SK-N-SH (cell line): Measurements from ENCODE around the gene IQCE. TPM values are rescaled to one million over a fixed set of nuclear protein-coding genes. Genes with fewer than 3 reads are reported as not detected.

Source experiments
- CTCF ChIA-PET: fragments of 300-600, 350-600 bp; formaldehyde crosslinking; extraction: SDS; loops from one replicate; lab custom pipeline; 2021; lab: Yijun Ruan, JAX
- POLR2A ChIA-PET: fragments of 350-600 bp; sonication (Branson Sonifier 250); formaldehyde crosslinking; extraction: SDS; loops from one replicate; lab custom pipeline; 2020; ENCODE audit warnings: antibody characterized with exemption, inconsistent platforms; lab: Yijun Ruan, JAX
- DNase-seq: peaks from one replicate; pipeline ENCODE4 v3.0.0; 2012
- H2AFZ ChIP-seq: fragments of 200-600 bp; sonication (generic); 2 replicates; pipeline ENCODE4 v1.8.1; 2016; ENCODE audit warnings: antibody characterized with exemption, mild to moderate bottlenecking, low read depth
- H3F3A ChIP-seq: fragments of 200-600 bp; sonication (generic); replicated peaks from 2 replicates; pipeline ENCODE3; 2016; ENCODE audit warnings: antibody characterized with exemption, mild to moderate bottlenecking; ENCODE audit not compliant: insufficient read depth
- H3K27ac ChIP-seq, 2 experiments: fragments of 200-500 bp in 1 of 2; fragments of 200-600 bp in 1 of 2; sonication (Bioruptor generic) in 1 of 2; sonication (generic), shearing (Covaris generic) in 1 of 2; 2 replicates each; pipeline versions ENCODE4 v1.5.1 to v1.6.1; 2014 to 2016; ENCODE audit warnings: low read depth in 2 of 2, inconsistent platforms in 1 of 2, low read length in 1 of 2, mild to moderate bottlenecking in 1 of 2, mixed read lengths in 1 of 2
- H3K27me3 ChIP-seq: fragments of 200-600 bp; sonication (generic), shearing (Covaris generic); 2 replicates; pipeline ENCODE4 v1.6.1; 2016; ENCODE audit warnings: mixed run types; ENCODE audit not compliant: insufficient read depth
- H3K36me3 ChIP-seq, 2 experiments: fragments of 200-500 bp in 1 of 2; fragments of 200-600 bp in 1 of 2; sonication (Bioruptor generic) in 1 of 2; sonication (generic) in 1 of 2; replicated peaks in 1 of 2; 2 replicates each; pipeline versions ENCODE3 to v1.5.1; 2014 to 2016; ENCODE audit warnings: low read length in 1 of 2, mild to moderate bottlenecking in 1 of 2; ENCODE audit not compliant: insufficient read depth in 2 of 2, control insufficient read depth in 1 of 2
- H3K4me1 ChIP-seq, 2 experiments: fragments of 200-500 bp in 1 of 2; fragments of 200-600 bp in 1 of 2; sonication (Bioruptor generic) in 1 of 2; sonication (generic), shearing (Covaris generic) in 1 of 2; 2 replicates each; pipeline versions ENCODE4 v1.5.1 to v1.6.1; 2014 to 2016; ENCODE audit warnings: low read depth in 1 of 2, low read length in 1 of 2, mixed run types in 1 of 2; ENCODE audit not compliant: insufficient read depth in 2 of 2, control insufficient read depth in 1 of 2
- H3K4me2 ChIP-seq: fragments of 200-600 bp; sonication (generic), shearing (Covaris generic); 2 replicates; pipeline ENCODE4 v1.6.1; 2017; ENCODE audit warnings: mixed run types
- H3K4me3 ChIP-seq, 2 experiments: fragments of 200-500 bp in 1 of 2; fragments of 200-600 bp in 1 of 2; sonication (Bioruptor generic) in 1 of 2; sonication (generic), shearing (Covaris generic) in 1 of 2; 2 replicates each; pipeline versions ENCODE4 v1.5.1 to v1.8.1; 2014 to 2016; ENCODE audit warnings: low read depth in 2 of 2, inconsistent platforms in 1 of 2, low read length in 1 of 2, mild to moderate bottlenecking in 1 of 2, mixed read lengths in 1 of 2, moderate library complexity in 1 of 2
- H3K79me2 ChIP-seq: fragments of 200-600 bp; sonication (generic); 2 replicates; pipeline ENCODE4 v1.8.1; 2017; ENCODE audit warnings: mild to moderate bottlenecking; ENCODE audit not compliant: insufficient read depth
- H3K9ac ChIP-seq: fragments of 200-600 bp; sonication (generic); 2 replicates; pipeline ENCODE4 v1.6.1; 2017; ENCODE audit warnings: mixed run types
- H3K9me2 ChIP-seq: fragments of 200-600 bp; sonication (generic); 2 replicates; pipeline ENCODE4 v1.6.1; 2017; ENCODE audit warnings: mixed run types
- H3K9me3 ChIP-seq: fragments of 200-600 bp; sonication (generic); 2 replicates; pipeline ENCODE4 v1.6.1; 2017; ENCODE audit warnings: mixed run types, mild to moderate bottlenecking, moderate library complexity
- H4K20me1 ChIP-seq: fragments of 200-600 bp; sonication (generic); 2 replicates; pipeline ENCODE4 v1.6.1; 2017; ENCODE audit warnings: mild to moderate bottlenecking, mixed run types; ENCODE audit not compliant: insufficient read depth
- CHD2 ChIP-seq: fragments of 150-350 bp; IDR thresholded peaks from 2 replicates; pipeline ENCODE4 v1.6.1; 2018; ENCODE audit warnings: low read length; ENCODE audit not compliant: partially characterized antibody
- EP300 ChIP-seq, 2 experiments: IDR thresholded peaks; 2 replicates each; pipeline versions ENCODE4 v1.4.0 to v1.6.1; 2012; ENCODE audit warnings: borderline replicate concordance in 1 of 2, low read depth in 1 of 2, low read length in 1 of 2
- EZH2phosphoT487 ChIP-seq: fragments of 200-600 bp; sonication (generic); IDR thresholded peaks from 2 replicates; pipeline ENCODE4 v1.6.1; 2017; ENCODE audit warnings: low read depth, mixed run types, mild to moderate bottlenecking, antibody characterized with exemption, moderate library complexity, borderline replicate concordance
- FOSL2 ChIP-seq: IDR thresholded peaks from 2 replicates; pipeline ENCODE4 v1.4.0; 2012; ENCODE audit warnings: low read depth, mild to moderate bottlenecking, moderate library complexity, borderline replicate concordance
- FOXJ3 ChIP-seq: sonication (generic); formaldehyde crosslinking; IDR thresholded peaks from 2 replicates; pipeline ENCODE4 v1.5.1; 2020; ENCODE audit warnings: mild to moderate bottlenecking, missing genetic modification reagents
- FOXM1 ChIP-seq: IDR thresholded peaks from 2 replicates; pipeline ENCODE4 v1.4.0; 2012; ENCODE audit warnings: low read depth, mild to moderate bottlenecking
- JUND ChIP-seq: IDR thresholded peaks from 2 replicates; pipeline ENCODE4 v1.4.0; 2012
- MEF2A ChIP-seq: IDR thresholded peaks from 2 replicates; pipeline ENCODE4 v1.4.0; 2012; ENCODE audit warnings: low read depth, borderline replicate concordance
- MXI1 ChIP-seq: IDR thresholded peaks from 2 replicates; pipeline ENCODE4 v1.6.1; 2012; ENCODE audit warnings: mild to moderate bottlenecking, low read depth, low read length, improper control_type of control experiment
- NRF1 ChIP-seq: IDR thresholded peaks from 2 replicates; pipeline ENCODE4 v1.6.1; 2012; ENCODE audit warnings: low read depth, mild to moderate bottlenecking, low read length
- POLR2AphosphoS5 ChIP-seq: IDR thresholded peaks from 2 replicates; pipeline ENCODE4 v1.6.1; 2012; ENCODE audit warnings: low read depth, low read length
- RCOR1 ChIP-seq: fragments of 150-350 bp; IDR thresholded peaks from 2 replicates; pipeline ENCODE4 v1.6.1; 2017; ENCODE audit warnings: antibody characterized with exemption, low read length
- RFX5 ChIP-seq: IDR thresholded peaks from 2 replicates; pipeline ENCODE4 v1.6.1; 2012; ENCODE audit warnings: mild to moderate bottlenecking, improper control_type of control experiment, low read length
- SIN3A ChIP-seq: IDR thresholded peaks from 2 replicates; pipeline ENCODE4 v1.6.1; 2012; ENCODE audit warnings: low read depth, mild to moderate bottlenecking, low read length, moderate library complexity, borderline replicate concordance
- TCF12 ChIP-seq: IDR thresholded peaks from 2 replicates; pipeline ENCODE4 v1.4.0; 2012
- TEAD4 ChIP-seq: IDR thresholded peaks from 2 replicates; pipeline ENCODE4 v1.4.0; 2012; ENCODE audit warnings: mild to moderate bottlenecking, borderline replicate concordance; ENCODE audit not compliant: insufficient read depth
- YY1 ChIP-seq: IDR thresholded peaks from 2 replicates; pipeline ENCODE4 v1.4.0; 2012; ENCODE audit warnings: low read depth, mild to moderate bottlenecking
- WGBS: methylation state at CpG from one replicate; pipeline ENCODE4 v1.1.6; 2017; ENCODE audit warnings: low lambda C conversion rate; 5-methylcytosine and 5-hydroxymethylcytosine counted together
- polyA plus RNA-seq, 3 experiments: library from polyadenylated mRNA; depleted of rRNA; stranded (reverse); fragments of >200 nt; gene quantifications; 2 replicates each; pipeline ENCODE4 v1.2.3, GENCODE V29; 2012
- TF ChIP-seq, protein P1 (sequence below): IDR thresholded peaks from 2 replicates; pipeline ENCODE4 v1.6.1; 2012; ENCODE audit warnings: mild to moderate bottlenecking, low read depth, low read length, moderate library complexity
- TF ChIP-seq, protein P2 (sequence below): IDR thresholded peaks from 2 replicates; pipeline ENCODE4 v1.4.0; 2012; ENCODE audit warnings: low read depth, borderline replicate concordance
- TF ChIP-seq, protein P3 (sequence below): fragments of 150-350 bp; IDR thresholded peaks from 2 replicates; pipeline ENCODE4 v1.6.1; 2017; ENCODE audit warnings: antibody characterized with exemption, low read length, low read depth, borderline replicate concordance

Gene IQCE
- polyA plus RNA-seq, 1 of the 3 experiments (the other 2 are of a cell fraction): 14.4 TPM

DNA sequence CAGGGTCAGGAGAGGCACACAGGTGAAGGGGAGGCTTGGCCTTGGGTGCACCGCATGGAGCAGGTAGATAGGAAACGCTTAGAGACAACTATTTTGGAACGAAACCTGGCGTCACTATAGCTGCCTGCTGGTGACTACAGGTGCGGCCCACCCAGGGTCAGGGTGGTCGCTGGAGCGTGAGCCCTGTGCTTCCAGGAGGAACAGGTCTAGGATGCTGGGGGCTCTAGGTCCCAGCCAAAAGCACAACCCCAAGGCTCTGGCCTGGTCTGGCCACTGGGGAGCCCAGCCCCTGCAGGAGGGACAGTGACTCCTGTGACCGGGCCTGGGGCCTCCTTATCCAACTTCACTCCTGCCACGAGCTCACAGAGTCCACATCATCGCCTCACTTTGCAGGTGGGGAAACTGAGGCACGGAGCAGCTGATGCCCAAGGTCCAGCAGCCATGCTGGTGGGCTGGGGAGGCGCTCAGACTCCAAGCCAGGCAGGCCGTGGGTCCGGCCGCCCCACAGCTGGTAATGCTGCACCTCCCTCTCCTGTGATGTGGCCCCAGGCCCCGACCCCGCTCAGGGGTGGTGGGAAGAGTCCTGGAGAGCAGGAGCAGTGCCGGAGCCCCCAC lies 30.2 kb upstream of the IQCE start:
- no peak overlapping the region for H3K9ac ChIP-seq
- no peaks in the 10 kb centered on the region for H3K9me2 ChIP-seq
- H3K4me3 ChIP-seq: no peak overlapping the region
- ChIA-PET POLR2A (interaction anchor here (1.1 to 1.4 kb wide), 2 partner anchors 10 to 27 kb away, joined by 3 read pairs; no protein-coding TSS in a partner anchor), CTCF (interaction anchor here (0.7 to 1.8 kb wide), 4 partner anchors 15 to 142 kb away, joined by 3 to 5 read pairs (median 3); no protein-coding TSS in a partner anchor)
- peaks cover 45 to 49% of the 10 kb centered on the region in 2 experiments; a peak in 3 of 4 replicates for H3K4me1 ChIP-seq
- H3K27ac ChIP-seq: peak overlapping the region in 1 of 2 experiments; percentile 53; a peak in 2 of 4 replicates
- no peak overlapping the region for H2AFZ ChIP-seq
- H3F3A ChIP-seq: peaks cover 42% of the 10 kb centered on the region
- H3K4me2 ChIP-seq: peak overlapping the region; percentile 71
- peaks cover 6 to 7% of the 10 kb centered on the region in 2 experiments for H3K36me3 ChIP-seq
- whole genome bisulfite sequencing: 88% methylated on average over 9 of the region's 18 CpGs
- TF ChIP-seq YY1 (no peak), EZH2phosphoT487 (no peak), TCF12 (no peak), FOXJ3 (no peak), MEF2A (no peak), MXI1 (no peak), JUND (no peak), NRF1 (no peak), FOXM1 (no peak), TEAD4 (no peak), SIN3A (no peak), RFX5 (no peak), CHD2 (no peak), RCOR1 (no peak), EP300 (IDR thresholded peaks at IDR 0.05; ENCODE audit: borderline replicate concordance in 1 of 2, low read depth in 1 of 2, low read length in 1 of 2) (no peak), POLR2AphosphoS5 (no peak), FOSL2 (no peak)
- TF ChIP-seq, protein P1, sequence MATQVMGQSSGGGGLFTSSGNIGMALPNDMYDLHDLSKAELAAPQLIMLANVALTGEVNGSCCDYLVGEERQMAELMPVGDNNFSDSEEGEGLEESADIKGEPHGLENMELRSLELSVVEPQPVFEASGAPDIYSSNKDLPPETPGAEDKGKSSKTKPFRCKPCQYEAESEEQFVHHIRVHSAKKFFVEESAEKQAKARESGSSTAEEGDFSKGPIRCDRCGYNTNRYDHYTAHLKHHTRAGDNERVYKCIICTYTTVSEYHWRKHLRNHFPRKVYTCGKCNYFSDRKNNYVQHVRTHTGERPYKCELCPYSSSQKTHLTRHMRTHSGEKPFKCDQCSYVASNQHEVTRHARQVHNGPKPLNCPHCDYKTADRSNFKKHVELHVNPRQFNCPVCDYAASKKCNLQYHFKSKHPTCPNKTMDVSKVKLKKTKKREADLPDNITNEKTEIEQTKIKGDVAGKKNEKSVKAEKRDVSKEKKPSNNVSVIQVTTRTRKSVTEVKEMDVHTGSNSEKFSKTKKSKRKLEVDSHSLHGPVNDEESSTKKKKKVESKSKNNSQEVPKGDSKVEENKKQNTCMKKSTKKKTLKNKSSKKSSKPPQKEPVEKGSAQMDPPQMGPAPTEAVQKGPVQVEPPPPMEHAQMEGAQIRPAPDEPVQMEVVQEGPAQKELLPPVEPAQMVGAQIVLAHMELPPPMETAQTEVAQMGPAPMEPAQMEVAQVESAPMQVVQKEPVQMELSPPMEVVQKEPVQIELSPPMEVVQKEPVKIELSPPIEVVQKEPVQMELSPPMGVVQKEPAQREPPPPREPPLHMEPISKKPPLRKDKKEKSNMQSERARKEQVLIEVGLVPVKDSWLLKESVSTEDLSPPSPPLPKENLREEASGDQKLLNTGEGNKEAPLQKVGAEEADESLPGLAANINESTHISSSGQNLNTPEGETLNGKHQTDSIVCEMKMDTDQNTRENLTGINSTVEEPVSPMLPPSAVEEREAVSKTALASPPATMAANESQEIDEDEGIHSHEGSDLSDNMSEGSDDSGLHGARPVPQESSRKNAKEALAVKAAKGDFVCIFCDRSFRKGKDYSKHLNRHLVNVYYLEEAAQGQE: no peak
- TF ChIP-seq, protein P2, sequence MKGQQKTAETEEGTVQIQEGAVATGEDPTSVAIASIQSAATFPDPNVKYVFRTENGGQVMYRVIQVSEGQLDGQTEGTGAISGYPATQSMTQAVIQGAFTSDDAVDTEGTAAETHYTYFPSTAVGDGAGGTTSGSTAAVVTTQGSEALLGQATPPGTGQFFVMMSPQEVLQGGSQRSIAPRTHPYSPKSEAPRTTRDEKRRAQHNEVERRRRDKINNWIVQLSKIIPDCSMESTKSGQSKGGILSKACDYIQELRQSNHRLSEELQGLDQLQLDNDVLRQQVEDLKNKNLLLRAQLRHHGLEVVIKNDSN: no peak
- TF ChIP-seq, protein P3, sequence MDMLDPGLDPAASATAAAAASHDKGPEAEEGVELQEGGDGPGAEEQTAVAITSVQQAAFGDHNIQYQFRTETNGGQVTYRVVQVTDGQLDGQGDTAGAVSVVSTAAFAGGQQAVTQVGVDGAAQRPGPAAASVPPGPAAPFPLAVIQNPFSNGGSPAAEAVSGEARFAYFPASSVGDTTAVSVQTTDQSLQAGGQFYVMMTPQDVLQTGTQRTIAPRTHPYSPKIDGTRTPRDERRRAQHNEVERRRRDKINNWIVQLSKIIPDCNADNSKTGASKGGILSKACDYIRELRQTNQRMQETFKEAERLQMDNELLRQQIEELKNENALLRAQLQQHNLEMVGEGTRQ: no peak
- DNase-seq: no peak
- peaks cover 11% of the 10 kb centered on the region; the same call in 1 of the 2 replicates for H3K79me2 ChIP-seq
- no peaks in the 10 kb centered on the region for H4K20me1 ChIP-seq
- no peaks in the 10 kb centered on the region for H3K27me3 ChIP-seq
- H3K9me3 ChIP-seq: no peaks in the 10 kb centered on the region
